Stimulated activated naive CD4-positive, alpha-beta T cell treated with Interleukin-2 at 50 U/mL for 16 hours (primary cell): ENCODE results near the gene ADSS1.

Experiments
- DNase-seq: peaks from one replicate; lab custom pipeline; 2025; lab: John Stamatoyannopoulos, UW

ADSS1 gene

GRCh38 chr14:104700225-104700651 is 23.8 kb upstream of the ADSS1 start:
- no peak for DNase-seq

GRCh38 chr14:104700747-104701217 is 23.2 kb upstream of the ADSS1 start:
- DNase-seq = no peak

GRCh38 chr14:104701383-104702076 is 22.5 kb upstream of the ADSS1 start:
- DNase-seq = no peak

- no peak for DNase-seq
Measured at GRCh38 chr14:104702106-104702505, 21.9 kb upstream of the ADSS1 start.

GRCh38 chr14:104702673-104703072 is 21.4 kb upstream of the ADSS1 start:
- no peak for DNase-seq

- no peak for DNase-seq
Measured at GRCh38 chr14:104703269-104703668, 20.8 kb upstream of the ADSS1 start.

GRCh38 chr14:104704252-104704651 is 19.8 kb upstream of the ADSS1 start:
- no peak for DNase-seq

- no peak for DNase-seq
Measured at GRCh38 chr14:104705340-104706047, 18.5 kb upstream of the ADSS1 start.

- DNase-seq = no peak
Measured at GRCh38 chr14:104706733-104707607, 17.1 kb upstream of the ADSS1 start.

GRCh38 chr14:104707608-104708595 is 16.1 kb upstream of the ADSS1 start:
- no peak for DNase-seq

- peak; percentile 50 for DNase-seq
Measured at GRCh38 chr14:104708606-104709268, 15.3 kb upstream of the ADSS1 start.

- no peak for DNase-seq
Measured at GRCh38 chr14:104709387-104710039, 14.5 kb upstream of the ADSS1 start.

- no peak for DNase-seq
Measured at GRCh38 chr14:104710071-104710735, 13.8 kb upstream of the ADSS1 start.

GRCh38 chr14:104712881-104713734 is 10.9 kb upstream of the ADSS1 start:
- DNase-seq = no peak

- DNase-seq = no peak
Measured at GRCh38 chr14:104714066-104714465, 10.0 kb upstream of the ADSS1 start.

- no peak for DNase-seq
Measured at GRCh38 chr14:104714681-104715080, 9.3 kb upstream of the ADSS1 start.

GRCh38 chr14:104715416-104715815 is 8.6 kb upstream of the ADSS1 start:
- DNase-seq = no peak

GRCh38 chr14:104715871-104716270 is 8.2 kb upstream of the ADSS1 start:
- DNase-seq = no peak

GRCh38 chr14:104717137-104717536 is 6.9 kb upstream of the ADSS1 start:
- DNase-seq = no peak
